GM19395 (cell line): ENCODE results near the gene SCFD2.
"Not testable (repeated sequence)": the region's sequence is repeated elsewhere in the genome, so short reads cannot be mapped to it uniquely, and the experiment has no call there.

Experiments
- ATAC-seq: cut with Tn5 transposase; IDR thresholded peaks from one replicate; pipeline ENCODE4 v1.9.1; 2021; ENCODE audit warnings: mild to moderate bottlenecking, moderate library complexity; ENCODE audit not compliant: unreplicated experiment

SCFD2 gene

DNA sequence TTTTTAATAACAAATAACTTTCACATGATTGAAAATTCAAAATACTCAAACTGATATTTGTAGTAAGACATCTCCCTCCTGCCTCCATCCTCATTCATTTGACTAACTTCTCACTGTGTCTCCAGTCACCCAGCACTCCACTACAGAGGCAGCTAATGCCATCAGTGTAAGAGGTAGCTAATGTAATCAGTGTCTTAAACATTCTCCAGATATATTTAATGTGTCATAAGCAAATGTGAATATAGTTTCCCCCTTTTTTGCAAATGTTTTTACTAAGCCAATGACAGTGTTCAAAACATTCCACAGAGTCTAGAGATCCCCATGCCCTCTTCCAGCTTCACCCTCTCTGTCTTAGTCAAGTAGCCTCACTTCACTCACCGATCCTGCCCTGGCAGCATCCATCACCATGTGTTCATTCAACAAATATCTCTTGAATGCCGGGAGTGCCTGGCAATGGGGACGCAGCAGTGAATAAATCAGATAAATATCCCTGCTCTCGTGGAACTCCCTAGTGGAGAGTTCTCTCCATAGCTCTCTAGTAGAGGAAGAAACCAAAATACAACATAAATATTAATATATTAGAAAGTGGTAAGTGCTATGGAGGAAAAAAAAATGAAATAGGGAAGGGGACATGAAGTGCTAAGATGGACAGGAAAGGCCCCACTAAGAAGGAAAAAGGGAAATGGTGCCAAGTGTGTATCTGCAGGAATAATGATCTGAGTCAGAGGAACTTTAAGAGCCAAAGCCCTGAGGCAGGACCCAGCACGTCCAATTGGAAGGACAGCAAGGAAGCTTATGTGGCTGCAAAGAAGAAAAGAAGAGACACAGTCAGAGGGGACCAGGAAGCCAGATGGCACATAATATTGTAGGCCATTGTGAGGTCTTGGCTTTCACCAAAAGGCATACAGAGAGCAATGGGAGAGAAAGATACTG, 18.7 kb downstream of the SCFD2 start:
- ATAC-seq: no peak

DNA sequence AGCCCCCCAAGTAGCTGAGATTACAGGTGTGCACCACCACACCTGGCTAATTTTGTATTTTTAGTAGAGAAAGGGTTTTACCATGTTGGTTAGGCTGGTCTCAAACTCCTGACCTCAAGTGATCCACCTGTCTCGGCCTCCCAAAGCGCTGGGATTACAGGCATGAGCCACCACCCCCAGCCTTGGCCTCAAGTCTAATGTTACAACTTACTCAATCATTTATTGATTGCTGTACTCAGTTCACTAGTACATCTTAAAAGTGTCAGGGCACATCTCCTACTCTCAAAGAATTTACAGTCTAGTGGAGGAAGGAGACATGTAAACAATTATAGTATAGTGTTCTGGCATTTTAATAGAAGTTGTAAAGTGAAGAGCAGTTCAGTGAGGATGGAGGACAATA, 19.5 kb downstream of the SCFD2 start:
- not testable (repeated sequence) for ATAC-seq

DNA sequence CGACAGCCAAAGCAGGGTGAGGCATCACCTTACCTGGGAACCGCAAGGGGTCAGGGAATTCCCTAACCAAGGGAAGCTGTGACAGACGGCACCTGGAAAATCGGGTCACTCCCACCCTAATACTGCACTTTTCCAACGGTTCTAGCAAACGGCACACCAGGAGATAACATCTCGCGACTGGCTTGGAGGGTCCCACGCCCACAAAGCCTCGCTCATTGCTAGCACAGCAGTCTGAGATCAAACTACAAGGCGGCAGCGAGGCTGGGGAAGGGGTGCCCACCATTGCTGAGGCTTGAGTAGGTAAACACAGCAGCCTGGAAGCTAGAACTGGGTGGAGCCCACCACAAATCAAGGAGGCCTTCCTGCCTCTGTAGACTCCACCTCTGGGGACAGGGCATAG, 25.7 kb downstream of the SCFD2 start:
- ATAC-seq: not testable (repeated sequence)

DNA sequence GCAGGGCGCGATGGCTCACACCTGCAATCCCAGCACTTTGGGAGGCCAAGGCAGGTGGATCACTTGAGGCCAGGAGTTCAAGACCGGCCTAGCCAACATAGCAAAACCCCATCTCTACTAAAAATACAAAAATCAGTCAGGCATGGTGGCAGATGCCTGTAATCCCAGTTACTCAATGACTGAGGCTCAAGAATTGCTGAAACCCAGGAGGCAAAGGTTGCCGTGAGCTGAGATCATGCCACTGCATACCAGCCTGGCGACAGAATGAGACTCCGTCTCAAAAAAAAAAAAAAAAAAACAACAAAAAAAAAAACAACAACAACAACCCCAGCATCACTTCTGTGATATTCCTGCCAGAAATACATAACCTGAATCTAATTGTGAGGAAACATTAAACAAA, 30.9 kb downstream of the SCFD2 start:
- not testable (repeated sequence) for ATAC-seq

DNA sequence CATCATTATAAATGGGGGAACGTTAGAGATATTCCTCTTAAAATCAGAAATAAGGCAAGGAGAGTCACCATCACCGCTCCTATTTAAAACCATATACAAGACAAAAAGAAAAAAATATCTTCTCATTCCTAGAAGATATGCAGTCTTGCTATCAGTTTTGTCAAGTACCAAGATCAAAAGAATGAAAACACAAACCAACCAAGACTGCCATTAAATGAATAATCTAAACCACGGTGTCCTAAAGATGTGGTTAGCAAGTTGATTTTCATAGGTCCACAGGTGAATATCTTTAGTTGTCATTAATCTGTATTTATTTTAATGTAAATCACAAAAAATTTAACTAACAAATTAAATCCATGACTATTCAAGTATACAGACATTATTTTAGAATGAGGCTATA, 39.3 kb downstream of the SCFD2 start:
- no peak for ATAC-seq

DNA sequence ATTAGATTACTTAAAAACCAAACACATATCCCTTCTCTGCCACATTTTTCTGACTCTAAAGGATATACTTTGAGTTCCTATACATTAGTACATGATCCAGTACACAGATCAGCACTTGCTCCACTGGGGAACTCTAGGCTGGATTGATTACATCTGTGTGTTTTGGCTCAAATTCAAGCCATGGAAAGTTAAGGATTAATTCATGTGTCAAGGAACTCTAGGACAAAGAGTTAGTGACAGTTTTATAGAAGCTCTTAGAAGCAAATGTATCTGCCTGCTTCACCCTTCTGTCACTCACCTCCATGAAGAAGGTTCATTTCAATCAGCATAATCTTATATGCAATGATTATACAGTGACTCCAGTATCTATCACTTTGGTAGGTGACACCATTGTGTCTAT, 43.2 kb downstream of the SCFD2 start:
- ATAC-seq: no peak

DNA sequence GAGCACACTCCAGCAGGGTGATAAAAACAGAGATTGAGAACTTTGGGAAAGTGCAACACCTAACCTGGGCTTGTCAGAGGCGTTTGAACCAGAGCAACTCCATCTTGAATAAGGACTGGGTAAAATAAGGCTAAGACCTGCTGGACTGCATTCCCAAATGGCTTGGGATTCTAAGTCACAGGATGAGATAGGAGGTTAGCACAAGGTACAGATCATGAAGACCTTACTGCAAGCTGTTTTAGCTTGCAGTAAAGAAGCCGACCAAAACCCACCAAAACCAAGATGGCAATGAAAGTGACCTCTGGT, 43.9 kb downstream of the SCFD2 start:
- no peak for ATAC-seq

DNA sequence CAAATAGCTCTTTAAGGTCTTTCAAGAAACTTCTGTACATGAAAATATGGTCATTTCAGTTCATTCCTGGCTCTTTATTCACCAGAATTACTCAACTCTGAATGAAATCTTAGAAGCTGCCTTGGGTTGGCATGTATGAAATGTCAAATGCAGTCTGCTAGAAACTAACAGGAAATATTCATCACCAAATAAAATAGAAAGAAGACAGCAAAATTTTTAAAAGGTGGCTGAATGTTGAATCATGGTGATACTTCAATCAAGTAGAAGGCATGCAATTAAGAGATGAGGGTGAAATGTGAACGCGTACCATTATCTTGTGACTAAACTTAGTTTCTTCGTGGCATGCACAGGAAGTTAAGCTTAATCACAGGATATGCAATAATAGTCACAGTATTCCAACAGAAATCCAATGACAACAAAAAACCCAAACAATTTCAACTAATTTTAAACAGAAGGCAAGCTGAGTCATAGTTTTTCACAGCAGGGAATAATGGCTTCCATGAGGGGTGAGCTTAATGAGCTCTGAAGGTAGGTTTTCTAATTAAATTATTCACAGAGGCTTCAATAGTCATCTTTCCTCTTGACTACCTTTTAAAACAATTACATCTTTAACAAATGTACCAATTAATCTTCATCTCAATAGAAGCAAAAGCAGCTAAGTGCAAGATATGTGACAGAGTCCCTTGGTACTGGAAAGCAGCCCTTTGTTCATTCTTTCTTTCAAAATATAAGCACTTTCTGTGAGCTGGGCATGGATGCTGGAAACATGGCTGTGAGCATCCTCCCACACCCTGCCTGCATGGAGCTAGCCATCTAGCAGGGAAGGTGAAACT, 44.5 kb downstream of the SCFD2 start:
- no peak for ATAC-seq

DNA sequence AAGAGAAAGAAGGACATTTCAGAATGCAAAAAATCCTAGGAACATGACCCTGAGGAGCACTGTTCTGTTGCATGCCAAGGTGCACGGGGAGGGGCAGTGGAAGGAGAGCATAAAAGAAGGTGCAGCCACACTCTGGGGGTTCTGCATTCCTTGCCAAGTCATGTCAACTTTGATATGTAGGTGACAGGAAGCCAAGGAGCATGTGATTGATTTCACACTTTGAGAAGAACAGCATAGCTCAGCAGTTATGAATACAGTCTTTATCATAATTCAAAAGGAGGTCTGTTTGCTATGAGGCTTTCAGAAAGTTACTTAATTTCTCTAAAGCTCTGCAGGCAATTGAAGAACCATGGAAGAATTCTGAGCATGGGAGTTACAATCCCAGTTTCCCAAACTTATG, 50.6 kb downstream of the SCFD2 start:
- no peak for ATAC-seq

DNA sequence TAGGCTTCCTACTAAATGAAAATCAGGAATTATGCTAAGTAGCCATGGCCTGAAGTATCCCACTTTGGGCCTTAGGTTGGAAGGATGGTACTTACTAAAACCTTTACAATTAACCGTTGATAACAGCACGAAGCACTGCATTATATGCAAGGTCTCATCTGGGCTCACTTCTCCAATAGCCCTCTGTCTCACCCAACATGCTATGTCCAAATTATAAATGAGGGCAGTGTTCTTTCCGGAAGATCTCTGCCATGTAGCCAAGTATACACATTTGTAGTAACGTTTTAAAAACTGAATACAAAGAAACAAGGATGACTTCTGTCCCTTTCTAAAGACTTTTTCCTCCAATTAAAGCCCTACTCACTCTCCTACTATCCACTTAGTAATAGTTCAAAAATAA, 51.6 kb downstream of the SCFD2 start:
- no peak for ATAC-seq

DNA sequence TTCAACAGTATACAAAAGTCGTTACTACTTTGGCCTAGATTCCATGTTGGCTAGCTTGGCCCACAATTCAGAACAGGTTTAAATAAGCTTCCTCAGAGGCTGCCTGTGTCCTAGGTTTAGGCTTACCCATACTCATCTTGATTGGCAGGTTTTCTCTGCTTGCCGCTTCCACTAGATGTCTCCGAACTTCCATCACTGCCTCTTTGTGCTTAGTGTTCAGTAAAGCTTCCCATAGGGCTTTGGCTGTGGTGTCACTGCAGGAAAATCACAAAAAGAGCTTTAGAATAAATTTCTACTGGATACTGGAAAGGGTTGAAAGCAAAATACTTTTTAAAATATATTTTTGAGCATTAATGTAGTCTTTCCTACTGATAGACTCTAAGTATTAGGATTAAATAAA, 52.4 kb downstream of the SCFD2 start:
- ATAC-seq: no peak

DNA sequence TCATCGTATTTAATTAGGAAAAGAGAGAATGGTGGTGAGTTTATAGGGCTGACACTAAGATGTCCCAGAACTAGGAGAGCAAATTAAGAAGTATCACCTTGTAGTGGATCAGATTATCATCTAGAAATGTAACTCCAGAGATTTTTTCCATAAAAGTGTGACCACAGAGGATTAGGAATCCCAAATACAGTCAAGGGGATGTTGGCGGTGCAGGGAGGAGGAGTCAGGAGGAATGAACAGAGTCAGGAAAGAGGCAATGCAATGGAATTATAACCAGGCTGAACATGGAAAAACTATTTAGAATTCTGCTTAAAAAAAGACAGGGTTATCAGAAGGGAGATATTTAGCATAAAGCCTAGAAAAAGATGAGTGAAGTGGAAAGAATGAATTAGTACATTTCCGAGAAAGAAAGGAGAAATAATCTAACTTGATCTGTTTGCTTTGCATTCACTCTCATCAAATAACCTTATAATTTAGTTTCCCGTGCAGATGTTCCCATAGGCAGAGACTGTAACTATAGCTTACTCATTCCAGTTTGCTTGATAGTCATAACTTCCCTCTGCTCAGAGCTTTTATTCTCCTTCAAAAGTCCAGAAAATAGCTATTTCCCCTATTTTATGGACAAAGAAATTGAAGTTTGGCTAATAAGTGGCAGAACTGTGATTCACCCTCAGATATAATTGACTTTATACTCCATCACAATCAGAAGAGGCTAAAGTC, 56.4 kb downstream of the SCFD2 start:
- ATAC-seq: no peak

DNA sequence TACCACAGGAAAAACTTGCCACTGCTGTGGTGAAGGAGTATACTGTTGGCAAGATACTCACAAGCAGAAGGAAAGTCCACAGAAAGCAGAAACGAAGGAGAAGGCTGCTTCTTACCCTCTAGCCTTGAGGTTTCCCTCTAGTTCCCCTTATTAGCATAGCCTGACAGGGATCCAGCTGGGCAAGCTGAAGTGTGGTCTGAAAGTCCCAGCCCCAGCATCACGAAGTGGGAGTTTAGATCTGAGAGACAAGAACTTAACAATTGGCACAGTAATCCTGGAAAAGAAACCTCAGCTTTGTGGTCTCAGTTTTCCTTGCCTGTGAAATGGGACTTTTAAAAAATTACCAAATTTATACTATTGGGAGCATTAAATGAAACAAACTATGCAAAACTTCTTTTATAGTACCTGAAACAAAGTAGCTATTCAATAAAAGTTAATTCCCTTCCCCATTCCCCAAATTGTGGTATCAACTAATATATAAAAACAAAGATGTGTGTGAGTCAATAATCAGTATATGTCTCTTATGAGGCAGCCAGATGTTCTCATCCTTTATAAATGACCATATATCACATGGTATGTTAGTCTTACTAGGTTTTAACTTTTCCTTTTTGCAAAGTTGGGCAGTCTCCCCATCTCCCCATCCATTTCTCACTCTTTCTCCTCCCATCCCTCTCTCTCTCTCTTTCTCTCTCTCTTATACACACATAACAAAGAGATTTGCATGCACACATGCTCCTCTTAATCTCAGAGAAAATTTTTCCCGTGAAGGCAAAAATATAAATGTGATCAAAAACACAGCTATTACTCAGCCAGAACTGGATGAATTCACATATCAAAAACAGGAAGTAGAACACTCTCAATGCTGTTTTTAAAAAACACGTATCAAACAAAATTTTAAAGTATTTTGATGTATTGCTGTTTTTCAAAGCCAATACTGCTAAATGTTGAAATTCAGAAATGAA, 57.8 kb downstream of the SCFD2 start:
- ATAC-seq: peak; percentile 76

DNA sequence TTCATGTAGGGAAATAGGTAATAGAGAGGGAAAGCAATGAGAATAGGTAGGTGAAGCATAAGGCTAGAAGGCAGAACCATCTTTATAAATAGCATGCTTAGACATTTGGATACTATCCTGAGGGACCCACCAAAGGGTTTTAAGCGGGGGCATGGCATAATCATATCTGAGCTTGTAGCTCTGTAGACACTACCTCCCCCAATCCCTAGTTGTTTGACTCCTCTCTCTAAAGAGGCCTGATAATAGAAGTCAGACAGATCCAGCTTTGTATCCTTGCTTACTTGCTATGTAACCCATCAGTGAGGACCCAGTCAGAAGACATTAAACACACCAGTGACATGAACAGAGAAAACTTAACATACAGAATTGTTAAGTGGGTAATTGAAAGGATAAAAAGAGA, 58.7 kb downstream of the SCFD2 start:
- peak; percentile 7 for ATAC-seq

DNA sequence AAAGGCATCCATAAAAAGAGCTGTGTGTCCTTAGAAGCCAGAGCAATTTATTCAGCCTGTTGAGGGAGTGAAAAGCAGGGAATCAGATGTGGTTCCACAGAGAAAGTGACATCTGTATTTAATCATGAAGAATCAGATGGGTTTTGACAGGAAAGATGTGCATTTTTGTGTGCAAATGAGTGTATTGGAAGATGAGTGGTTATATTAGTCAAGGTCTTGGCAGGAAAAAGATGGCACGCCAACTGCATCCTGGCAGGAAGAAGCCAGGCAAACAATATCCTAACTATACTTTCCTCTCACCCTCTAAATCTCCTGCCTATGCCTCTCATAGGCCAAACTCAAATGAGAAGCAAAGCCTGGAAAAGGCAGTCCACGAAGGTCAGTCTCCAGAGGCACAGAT, 59.1 kb downstream of the SCFD2 start:
- ATAC-seq: no peak

DNA sequence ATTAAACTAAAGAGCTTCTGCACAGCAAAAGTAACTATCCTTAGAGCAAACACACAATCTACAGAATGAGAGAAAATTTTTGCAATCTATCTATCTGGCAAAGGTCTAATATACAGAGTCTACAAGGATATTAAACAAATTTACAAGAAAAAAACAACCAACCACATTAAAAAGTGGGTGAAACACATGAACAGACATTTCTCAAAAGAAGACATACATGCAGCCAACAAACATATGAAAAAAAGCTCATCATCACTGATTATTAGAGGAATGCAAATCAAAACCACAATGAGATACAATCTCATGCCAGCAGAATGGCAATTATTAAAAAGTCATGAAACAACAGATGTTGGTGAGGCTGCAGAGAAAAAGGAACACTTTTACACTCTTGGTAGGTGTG, 73.7 kb downstream of the SCFD2 start:
- not testable (repeated sequence) for ATAC-seq

DNA sequence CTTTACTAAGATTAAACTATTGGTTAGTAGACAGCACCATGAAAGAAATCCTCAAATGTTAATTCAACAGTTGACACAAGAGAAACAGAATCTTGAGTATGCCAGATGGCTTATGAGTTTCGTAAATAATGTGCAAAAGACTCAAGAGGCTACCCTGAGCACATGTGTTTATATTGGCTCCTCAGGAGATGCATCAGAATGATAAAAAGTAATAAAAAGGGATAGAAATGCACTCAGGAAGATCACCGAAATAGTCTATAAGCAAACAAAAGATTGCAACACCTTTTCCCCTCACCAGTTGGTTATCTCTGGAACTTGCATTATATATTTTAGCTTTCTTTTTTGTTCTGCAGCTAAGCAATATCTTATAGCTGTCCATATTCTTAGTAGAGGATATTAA, 84.4 kb downstream of the SCFD2 start:
- ATAC-seq: no peak

DNA sequence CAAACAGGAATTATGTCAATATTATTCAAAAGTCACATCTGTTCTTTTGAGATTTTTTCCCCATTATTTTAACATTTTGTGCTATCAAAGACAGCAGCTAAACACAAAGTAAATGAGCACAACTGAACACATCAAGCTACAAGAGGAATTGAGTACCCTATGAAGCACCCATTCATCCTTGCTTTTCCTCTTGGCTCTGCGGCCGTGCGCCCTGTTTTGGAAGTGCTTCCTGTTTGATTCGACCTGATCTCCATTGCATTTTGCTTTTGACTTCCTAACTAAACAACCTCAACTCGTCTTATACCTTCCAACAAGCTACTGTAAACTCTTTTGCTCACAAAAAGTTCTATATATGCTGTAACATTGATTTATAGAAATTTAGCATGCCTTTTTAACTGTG, 85.0 kb downstream of the SCFD2 start:
- ATAC-seq: no peak

DNA sequence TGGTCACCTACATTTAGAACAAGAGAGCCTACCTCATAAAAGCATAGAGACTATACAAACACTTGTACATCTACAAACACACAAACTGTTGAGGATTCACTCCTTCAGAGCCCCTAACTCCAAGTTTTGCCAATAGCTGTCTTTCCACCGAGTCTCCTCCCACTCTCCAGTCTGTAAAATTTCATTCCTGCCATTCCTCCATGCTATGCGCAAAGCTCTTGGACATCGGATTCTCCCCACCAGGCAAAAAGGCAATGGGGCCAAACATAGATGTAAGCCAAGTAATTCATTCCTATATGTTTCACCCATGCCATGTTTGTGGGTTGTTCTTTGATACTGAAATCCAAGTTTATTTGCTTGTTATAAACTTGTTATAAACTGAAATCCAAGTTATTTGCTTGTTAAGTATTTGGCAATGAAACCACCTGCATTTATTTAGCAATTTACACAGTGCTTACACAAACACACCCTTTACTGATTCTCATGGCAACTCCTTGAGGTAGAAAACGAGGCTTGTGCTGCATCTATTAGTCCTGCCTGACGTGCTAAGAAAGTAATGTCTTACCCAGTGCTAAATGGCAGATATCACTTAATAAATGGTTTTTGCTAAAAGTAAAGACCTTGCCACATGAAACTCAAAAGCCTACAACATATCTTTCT, 91.1 kb downstream of the SCFD2 start:
- no peak for ATAC-seq

DNA sequence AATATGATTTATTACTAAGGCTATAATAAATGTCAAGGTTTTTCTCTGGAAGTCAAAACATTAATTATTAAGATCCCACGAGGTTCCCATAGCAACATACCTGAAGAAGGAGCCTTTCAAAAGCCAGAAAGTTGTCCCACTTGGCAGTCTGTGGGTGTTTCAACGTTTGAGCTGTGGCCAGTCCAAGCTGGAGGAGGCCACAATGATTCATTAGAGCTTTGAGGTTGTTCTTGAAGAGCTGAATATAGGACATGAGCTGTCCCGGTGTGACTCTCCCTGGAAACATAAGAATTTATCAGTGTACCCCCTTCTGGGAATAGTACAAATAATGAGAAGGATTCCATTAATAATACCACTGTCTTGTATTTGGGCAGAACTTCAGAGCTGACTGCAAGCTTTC, 92.1 kb downstream of the SCFD2 start:
- no peak for ATAC-seq
